ENCODE results near the gene GLE1. TPM values are rescaled to one million over a fixed set of nuclear protein-coding genes. Genes with fewer than 3 reads are reported as not detected.

The GLE1 gene
- total RNA-seq, 1 experiment from 2014 or later: 52.3 TPM

GRCh38 chr9:128493424-128493823 lies 11.1 kb upstream of the GLE1 start:
- TF ChIP-seq CTCF (conservative IDR thresholded peaks at IDR 0.05; ENCODE audit: low read depth, low read length) (no peak), EZH2 (IDR thresholded peaks at IDR 0.05; ENCODE audit: borderline replicate concordance, low read depth, low read length, poor library complexity, severe bottlenecking) (no peak)
- Histone ChIP-seq H3K36me3 (ENCODE audit: insufficient read depth, low read length, poor library complexity, severe bottlenecking) (peaks cover 69% of the 10 kb centered on the region), H3K27ac (ENCODE audit: low read depth, low read length, poor library complexity, severe bottlenecking) (no peak overlapping the region), H3K4me1 (ENCODE audit: insufficient read depth, low read length, poor library complexity, severe bottlenecking) (no peaks in the 10 kb centered on the region), H3K9me3 (ENCODE audit: low read depth, low read length, poor library complexity, severe bottlenecking) (no peaks in the 10 kb centered on the region), H3K27me3 (replicated peaks; ENCODE audit: insufficient read depth, low read depth, low read length, poor library complexity) (no peaks in the 10 kb centered on the region), H3K4me3 (ENCODE audit: low read depth, low read length, poor library complexity, severe bottlenecking) (no peak overlapping the region)
- DNase-seq (ENCODE audit: low spot score): no peak
- ChIA-PET POLR2A (ENCODE audit: low non-redundant PET) (no interaction called here), CTCF (no interaction called here)
- intact Hi-C loops (cut with micrococcal nuclease; ENCODE audit: unreplicated experiment): no loop called here
- no TSS peak for BruUV-seq (replicated peaks)

- no peaks in the 10 kb centered on the region for H3K9me3 ChIP-seq (ENCODE audit: low read depth, low read length, poor library complexity, severe bottlenecking)
- peaks cover 72% of the 10 kb centered on the region for H3K36me3 ChIP-seq (ENCODE audit: insufficient read depth, low read length, poor library complexity, severe bottlenecking)
- DNase-seq (ENCODE audit: low spot score): peak; percentile 26
- no peak overlapping the region for H3K27ac ChIP-seq (ENCODE audit: low read depth, low read length, poor library complexity, severe bottlenecking)
- TF ChIP-seq EZH2 (IDR thresholded peaks at IDR 0.05; ENCODE audit: borderline replicate concordance, low read depth, low read length, poor library complexity, severe bottlenecking): no peak
- TF ChIP-seq CTCF (conservative IDR thresholded peaks at IDR 0.05; ENCODE audit: low read depth, low read length): no peak
- ChIA-PET POLR2A (ENCODE audit: low non-redundant PET) (no interaction called here), CTCF (no interaction called here)
- intact Hi-C loops (cut with micrococcal nuclease; ENCODE audit: unreplicated experiment): no loop called here
- H3K4me1 ChIP-seq (ENCODE audit: insufficient read depth, low read length, poor library complexity, severe bottlenecking): no peaks in the 10 kb centered on the region
- no TSS peak for BruUV-seq (replicated peaks)
- no peaks in the 10 kb centered on the region for H3K27me3 ChIP-seq (replicated peaks; ENCODE audit: insufficient read depth, low read depth, low read length, poor library complexity)
- no peak overlapping the region for H3K4me3 ChIP-seq (ENCODE audit: low read depth, low read length, poor library complexity, severe bottlenecking)
Observed at GRCh38 chr9:128494108-128494745, 10.3 kb upstream of the GLE1 start.

GRCh38 chr9:128494746-128495129 lies 9.8 kb upstream of the GLE1 start:
- POLR2A ChIA-PET (ENCODE audit: low non-redundant PET): no interaction called here
- no peak for TF ChIP-seq EZH2 (IDR thresholded peaks at IDR 0.05; ENCODE audit: borderline replicate concordance, low read depth, low read length, poor library complexity, severe bottlenecking)
- no peak for TF ChIP-seq CTCF (conservative IDR thresholded peaks at IDR 0.05; ENCODE audit: low read depth, low read length)
- H3K27me3 ChIP-seq (replicated peaks; ENCODE audit: insufficient read depth, low read depth, low read length, poor library complexity): no peaks in the 10 kb centered on the region
- no peaks in the 10 kb centered on the region for H3K9me3 ChIP-seq (ENCODE audit: low read depth, low read length, poor library complexity, severe bottlenecking)
- peaks cover 71% of the 10 kb centered on the region for H3K36me3 ChIP-seq (ENCODE audit: insufficient read depth, low read length, poor library complexity, severe bottlenecking)
- no peak overlapping the region for H3K27ac ChIP-seq (ENCODE audit: low read depth, low read length, poor library complexity, severe bottlenecking)
- BruUV-seq (replicated peaks): no TSS peak
- no peak for DNase-seq (ENCODE audit: low spot score)
- intact Hi-C loops (cut with micrococcal nuclease; ENCODE audit: unreplicated experiment): no loop called here
- H3K4me1 ChIP-seq (ENCODE audit: insufficient read depth, low read length, poor library complexity, severe bottlenecking): no peaks in the 10 kb centered on the region
- CTCF ChIA-PET: no interaction called here
- no peak overlapping the region for H3K4me3 ChIP-seq (ENCODE audit: low read depth, low read length, poor library complexity, severe bottlenecking)
